Subcutaneous adipose tissue (tissue), 4 donors: Measurements from ENCODE around the gene SUGT1. TPM values are rescaled to one million over a fixed set of nuclear protein-coding genes. Genes with fewer than 3 reads are reported as not detected.

ENCODE experiments used
- total RNA-seq, 4 donors: library from RNA; depleted of rRNA; stranded (reverse); fragments of >200 nt; gene quantifications; one replicate each; pipeline ENCODE4 v1.1.0, GENCODE V29; 2016
- TF ChIP-seq, protein P1 (sequence below): fragments of 450-650 bp; IDR thresholded peaks from one replicate; pipeline ENCODE4 v1.5.1; 2016; ENCODE audit warnings: low read depth, mild to moderate bottlenecking, control low read depth, antibody characterized with exemption, moderate library complexity

The SUGT1 gene
- total RNA-seq, 4 donors from 2014 or later: 29.9 to 44.3 (median 35.6) TPM

DNA sequence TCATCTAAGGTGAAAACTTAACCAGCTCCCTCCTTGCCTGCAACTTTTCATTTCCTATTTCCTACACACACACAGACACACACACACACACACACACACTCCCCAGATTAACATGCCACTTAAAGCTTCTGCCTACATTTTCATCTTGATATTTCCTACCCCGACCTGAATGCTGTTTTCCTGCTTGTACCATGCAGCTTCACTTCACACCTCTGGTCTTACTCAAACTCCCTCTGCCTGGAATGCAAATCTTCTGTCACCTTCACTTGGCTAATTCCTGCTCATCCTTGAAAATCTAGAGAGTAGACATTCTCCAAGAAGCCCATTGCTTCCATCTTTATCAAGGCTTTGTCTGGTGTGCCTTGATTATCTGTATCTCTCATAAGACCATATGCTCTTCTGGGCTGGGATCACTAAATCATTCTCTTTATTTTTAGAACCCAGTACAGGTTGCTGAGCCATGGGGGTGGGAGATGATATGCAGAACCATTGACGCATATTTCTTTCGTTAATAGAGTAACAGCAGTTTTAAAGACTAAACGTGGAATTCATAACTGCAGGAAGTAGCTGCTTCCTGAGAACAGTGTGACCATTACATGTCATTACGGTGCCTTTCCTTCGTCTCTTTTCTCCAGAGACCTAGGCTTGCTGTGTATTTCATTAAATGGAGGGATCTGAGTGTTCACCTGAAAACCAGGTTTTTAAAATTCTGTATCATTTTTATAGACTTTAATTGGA is 49.3 kb downstream of the SUGT1 start:
- TF ChIP-seq, protein P1, sequence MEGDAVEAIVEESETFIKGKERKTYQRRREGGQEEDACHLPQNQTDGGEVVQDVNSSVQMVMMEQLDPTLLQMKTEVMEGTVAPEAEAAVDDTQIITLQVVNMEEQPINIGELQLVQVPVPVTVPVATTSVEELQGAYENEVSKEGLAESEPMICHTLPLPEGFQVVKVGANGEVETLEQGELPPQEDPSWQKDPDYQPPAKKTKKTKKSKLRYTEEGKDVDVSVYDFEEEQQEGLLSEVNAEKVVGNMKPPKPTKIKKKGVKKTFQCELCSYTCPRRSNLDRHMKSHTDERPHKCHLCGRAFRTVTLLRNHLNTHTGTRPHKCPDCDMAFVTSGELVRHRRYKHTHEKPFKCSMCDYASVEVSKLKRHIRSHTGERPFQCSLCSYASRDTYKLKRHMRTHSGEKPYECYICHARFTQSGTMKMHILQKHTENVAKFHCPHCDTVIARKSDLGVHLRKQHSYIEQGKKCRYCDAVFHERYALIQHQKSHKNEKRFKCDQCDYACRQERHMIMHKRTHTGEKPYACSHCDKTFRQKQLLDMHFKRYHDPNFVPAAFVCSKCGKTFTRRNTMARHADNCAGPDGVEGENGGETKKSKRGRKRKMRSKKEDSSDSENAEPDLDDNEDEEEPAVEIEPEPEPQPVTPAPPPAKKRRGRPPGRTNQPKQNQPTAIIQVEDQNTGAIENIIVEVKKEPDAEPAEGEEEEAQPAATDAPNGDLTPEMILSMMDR: no peak

DNA sequence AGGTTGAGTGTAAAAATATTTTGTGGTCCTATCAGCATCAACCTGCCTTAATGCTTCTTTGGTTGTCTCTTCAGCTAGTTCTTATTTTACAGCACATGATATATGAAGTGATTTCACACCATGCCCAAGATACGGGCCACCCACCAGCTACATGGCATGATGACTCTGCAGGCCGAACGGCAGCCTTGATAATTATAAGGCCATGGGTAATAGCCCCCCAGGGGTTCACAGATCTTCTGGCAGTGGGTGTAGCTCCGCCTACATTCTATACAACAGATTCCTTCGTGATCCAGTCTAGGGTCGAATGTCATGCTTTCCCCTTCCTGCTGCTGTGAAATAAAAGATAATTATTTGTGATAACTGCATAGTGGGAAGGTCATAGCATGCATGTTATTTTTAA is 50.8 kb downstream of the SUGT1 start:
- TF ChIP-seq, protein P1: no peak

DNA sequence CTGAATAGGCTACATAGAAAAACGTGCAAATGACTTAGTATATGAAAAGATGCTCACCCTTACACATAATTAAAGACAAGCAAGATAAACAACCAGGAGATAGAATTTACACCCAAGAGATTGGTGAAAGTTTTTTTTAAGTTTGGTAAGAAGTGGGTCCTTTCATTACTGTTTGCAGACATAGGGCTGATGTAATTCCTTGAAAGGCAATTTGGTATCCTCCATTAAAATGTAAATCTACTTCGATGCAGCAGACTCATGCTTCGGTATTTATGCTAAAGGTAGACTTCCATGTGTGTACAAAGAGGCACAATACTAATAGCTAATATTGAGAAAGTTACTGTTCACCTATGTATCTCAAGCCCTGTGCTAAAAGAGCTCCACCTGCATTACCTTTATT is 53.4 kb downstream of the SUGT1 start:
- TF ChIP-seq, protein P1: no peak

DNA sequence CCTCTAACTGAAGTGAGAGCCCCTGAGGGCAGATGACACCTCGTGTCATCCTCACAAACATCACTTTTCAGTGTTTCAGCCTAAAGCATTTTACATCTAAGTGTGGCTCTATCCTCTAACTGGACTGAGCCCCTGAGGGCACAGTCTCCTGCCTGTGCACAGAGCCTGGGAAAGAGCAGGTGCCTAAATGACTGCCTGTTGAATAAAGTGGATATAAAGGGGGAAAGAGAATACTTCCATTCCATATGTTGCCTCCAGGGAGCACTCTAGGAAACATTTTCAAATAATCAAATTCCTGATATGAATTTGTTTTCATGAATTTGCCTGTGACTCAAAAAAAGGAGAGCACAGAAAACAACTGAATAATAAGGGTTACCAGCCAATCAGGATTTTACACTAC is 54.7 kb downstream of the SUGT1 start:
- TF ChIP-seq, protein P1: no peak

DNA sequence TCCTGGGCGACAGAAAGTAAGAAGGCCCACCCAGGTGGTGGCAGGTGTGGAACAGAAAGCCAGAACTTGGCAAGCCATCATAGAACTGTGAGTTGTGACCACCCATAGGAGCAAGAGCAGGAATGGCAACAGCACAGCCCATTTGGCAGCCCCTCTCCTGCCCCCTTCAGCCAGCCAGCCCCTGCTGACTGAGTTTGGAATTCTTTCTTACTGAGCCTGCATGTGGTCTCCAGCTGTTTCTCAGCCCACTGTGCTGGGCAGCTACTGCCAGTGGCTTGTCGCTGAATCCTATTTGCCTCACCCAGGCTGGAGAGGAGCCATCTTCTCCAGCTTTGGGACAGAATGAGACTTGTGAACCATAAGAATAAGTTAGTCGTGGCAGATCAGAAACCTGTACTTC is 58.6 kb downstream of the SUGT1 start:
- TF ChIP-seq, protein P1: no peak

DNA sequence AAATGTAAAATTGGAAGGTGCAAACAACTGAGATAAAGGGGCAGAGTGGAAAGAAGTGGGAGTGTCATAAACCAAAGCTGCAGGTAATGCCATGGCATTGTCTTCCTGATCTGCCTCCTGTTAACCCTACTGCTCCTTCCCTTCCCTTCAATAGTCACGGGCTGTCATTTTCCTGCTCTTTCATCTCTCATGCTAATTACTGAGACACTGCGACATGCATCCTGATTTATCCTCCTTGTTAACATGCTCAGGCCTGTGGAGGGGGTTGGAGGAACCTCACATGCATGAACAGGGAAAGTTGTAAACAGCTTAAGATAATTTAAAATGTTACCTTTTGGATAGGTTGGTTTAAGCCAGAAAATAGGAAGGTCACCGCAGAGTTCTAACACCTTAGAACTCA is 59.7 kb downstream of the SUGT1 start:
- TF ChIP-seq, protein P1: no peak

DNA sequence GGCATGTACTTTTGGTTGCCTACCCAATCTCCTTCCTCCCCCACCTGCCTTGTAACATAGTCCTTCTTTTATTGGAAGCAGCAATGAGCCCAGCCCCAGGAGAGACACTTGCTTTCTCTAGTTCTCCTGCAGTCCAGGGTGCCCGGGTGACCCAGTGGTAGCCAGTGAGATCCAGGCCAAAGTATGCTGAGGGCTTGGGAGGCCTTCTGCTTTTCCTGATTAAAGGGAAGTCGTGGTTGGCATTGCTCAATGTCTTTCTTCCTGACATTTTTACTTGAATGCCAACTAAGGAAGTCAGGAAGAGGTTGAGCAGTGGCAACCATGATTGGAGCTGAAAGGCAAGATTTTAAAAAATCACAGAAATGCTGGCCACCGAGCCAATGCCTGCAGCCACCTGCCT is 61.3 kb downstream of the SUGT1 start:
- TF ChIP-seq, protein P1: no peak
